ENCODE data around the gene CPED1. TPM values are rescaled to one million over a fixed set of nuclear protein-coding genes. Genes with fewer than 3 reads are reported as not detected.

Gene CPED1
- total and polyA plus RNA-seq, 10 of the 15 experiments (the other 5 are each of a cell fraction or from before 2014, with no cell fraction given), result 0.01 to 0.77 (median 0.10) TPM; not detected in 1

GRCh38 chr7:121278120-121279021, 289.9 kb downstream of the CPED1 start (continued):
- TF ChIP-seq ZNF24 (IDR thresholded peaks at IDR 0.05) (peak; percentile 86), PML (IDR thresholded peaks at IDR 0.05; ENCODE audit: low read length) (peak; percentile 89), BCL11A (IDR thresholded peaks at IDR 0.05; ENCODE audit: low read depth, low read length) (peak; percentile 100), SIX5 (IDR thresholded peaks at IDR 0.05; ENCODE audit: low read depth, low read length, severe bottlenecking) (no peak), PAX5 (IDR thresholded peaks at IDR 0.05; ENCODE audit: borderline replicate concordance, low read depth, low read length) (peak; percentile 83; the same call in 1 of the 2 replicates), CUX1 (IDR thresholded peaks at IDR 0.05; ENCODE audit: insufficient replicate concordance, low read depth, low read length) (no peak), FOXM1 (IDR thresholded peaks at IDR 0.05; ENCODE audit: low read depth, low read length) (peak; percentile 97), ZSCAN29 (IDR thresholded peaks at IDR 0.05) (no peak), USF2 (IDR thresholded peaks at IDR 0.05; ENCODE audit: borderline replicate concordance, low read depth, low read length) (no peak), HDGF (IDR thresholded peaks at IDR 0.05) (no peak), BCL3 (IDR thresholded peaks at IDR 0.05; ENCODE audit: borderline replicate concordance, insufficient read depth, low read depth, low read length, poor library complexity, severe bottlenecking) (peak; percentile 90), BCLAF1 (IDR thresholded peaks at IDR 0.05) (no peak), ESRRA (IDR thresholded peaks at IDR 0.05; ENCODE audit: low read length) (no peak)
